Fibroblast of pulmonary artery (primary cell): ENCODE measurements around the gene PTPRM.

Source experiments
- DNase-seq: peaks from one replicate; pipeline ENCODE4 v3.0.0-alpha.2; 2010; ENCODE audit warnings: low read depth
- H3K4me3 ChIP-seq: replicated peaks from 2 replicates; pipeline ENCODE4 v1.5.1; 2011; ENCODE audit warnings: low read depth, mild to moderate bottlenecking, control low read depth, low read length, moderate library complexity
- TF ChIP-seq, protein P1 (sequence below): IDR thresholded peaks from 2 replicates; pipeline ENCODE4 v1.5.1; 2011; ENCODE audit warnings: mild to moderate bottlenecking, control low read depth, low read length, inconsistent platforms; ENCODE audit errors: missing control alignments

PTPRM gene

DNA sequence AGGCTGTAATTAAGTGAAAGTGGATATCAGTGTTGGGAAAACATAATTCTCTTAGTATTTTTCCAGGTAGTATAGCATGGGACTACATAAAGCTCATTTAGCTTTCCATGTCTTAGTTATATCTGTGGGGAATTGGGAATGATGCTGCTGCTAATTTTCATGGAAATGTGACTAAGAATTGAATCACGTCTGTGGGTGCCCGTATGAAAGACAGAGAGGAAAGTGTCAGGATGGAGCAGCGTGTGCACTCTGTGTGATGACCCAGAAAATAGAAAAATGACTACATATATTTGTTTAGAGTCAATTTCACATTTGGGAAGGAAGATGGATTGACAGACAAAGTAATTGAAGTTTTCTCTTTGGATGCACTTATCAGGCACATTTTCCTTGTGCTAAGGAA lies 212.1 kb downstream of the PTPRM start:
- H3K4me3 ChIP-seq: no peak overlapping the region
- DNase-seq: no peak
- TF ChIP-seq, protein P1, sequence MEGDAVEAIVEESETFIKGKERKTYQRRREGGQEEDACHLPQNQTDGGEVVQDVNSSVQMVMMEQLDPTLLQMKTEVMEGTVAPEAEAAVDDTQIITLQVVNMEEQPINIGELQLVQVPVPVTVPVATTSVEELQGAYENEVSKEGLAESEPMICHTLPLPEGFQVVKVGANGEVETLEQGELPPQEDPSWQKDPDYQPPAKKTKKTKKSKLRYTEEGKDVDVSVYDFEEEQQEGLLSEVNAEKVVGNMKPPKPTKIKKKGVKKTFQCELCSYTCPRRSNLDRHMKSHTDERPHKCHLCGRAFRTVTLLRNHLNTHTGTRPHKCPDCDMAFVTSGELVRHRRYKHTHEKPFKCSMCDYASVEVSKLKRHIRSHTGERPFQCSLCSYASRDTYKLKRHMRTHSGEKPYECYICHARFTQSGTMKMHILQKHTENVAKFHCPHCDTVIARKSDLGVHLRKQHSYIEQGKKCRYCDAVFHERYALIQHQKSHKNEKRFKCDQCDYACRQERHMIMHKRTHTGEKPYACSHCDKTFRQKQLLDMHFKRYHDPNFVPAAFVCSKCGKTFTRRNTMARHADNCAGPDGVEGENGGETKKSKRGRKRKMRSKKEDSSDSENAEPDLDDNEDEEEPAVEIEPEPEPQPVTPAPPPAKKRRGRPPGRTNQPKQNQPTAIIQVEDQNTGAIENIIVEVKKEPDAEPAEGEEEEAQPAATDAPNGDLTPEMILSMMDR: no peak

DNA sequence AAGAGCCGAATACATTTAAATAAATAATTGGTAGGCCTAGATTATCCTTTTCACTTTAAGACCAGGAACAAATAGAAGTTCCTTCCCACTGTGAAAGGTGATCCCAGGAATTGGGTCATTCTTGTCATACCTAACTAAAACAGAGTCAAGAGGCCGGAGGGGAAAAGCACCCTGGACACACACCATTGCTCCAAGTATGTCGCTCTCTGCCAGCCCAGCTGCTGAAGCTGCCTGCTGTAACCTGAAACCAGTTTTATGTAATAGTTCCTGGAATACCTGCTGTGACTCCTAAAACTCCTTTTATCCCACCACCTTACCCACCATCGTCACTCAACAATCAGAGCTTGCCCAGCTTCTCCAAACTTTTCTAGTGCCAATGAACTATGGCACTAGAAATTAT lies 217.1 kb downstream of the PTPRM start:
- DNase-seq: no peak
- TF ChIP-seq, protein P1: no peak
- H3K4me3 ChIP-seq: no peak overlapping the region

DNA sequence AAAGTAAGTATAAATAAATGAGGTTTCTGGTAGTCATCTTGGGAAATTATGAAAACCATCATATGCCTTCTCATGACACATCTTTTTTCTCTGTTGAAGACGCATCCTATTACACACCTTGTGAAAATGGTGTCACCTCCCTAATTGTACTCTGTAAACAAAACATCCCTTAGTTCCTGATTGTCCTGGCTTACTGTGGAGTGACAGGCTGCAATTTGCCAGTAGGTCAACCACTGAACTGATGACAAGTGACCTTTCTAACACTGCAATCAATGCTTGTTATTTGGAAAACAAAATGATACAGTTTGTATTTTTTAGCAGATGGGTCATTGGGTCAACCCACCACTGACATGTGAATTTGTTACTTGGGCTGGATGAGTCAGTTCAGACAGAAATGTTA lies 219.5 kb downstream of the PTPRM start:
- no peak overlapping the region for H3K4me3 ChIP-seq
- no peak for DNase-seq
- TF ChIP-seq, protein P1: no peak

DNA sequence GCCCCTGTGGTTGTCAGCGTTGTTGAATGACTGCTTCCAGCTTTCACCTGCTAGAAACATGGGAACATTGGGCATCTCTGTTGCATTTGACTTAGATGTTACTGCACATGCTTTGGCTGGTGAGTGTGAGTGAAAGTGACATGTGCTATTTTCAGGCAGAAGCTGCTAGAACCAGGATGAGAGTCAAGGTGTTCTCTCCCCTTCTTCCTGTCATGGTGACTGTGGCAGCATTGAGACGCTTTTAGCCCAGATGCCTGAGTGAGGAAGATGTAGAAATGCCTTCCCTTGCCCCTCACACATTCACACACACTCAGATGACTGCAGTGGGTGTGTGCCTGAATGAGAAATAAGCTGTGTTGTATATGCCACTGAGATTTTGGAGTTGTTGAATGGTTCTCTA lies 220.2 kb downstream of the PTPRM start:
- TF ChIP-seq, protein P1: no peak
- H3K4me3 ChIP-seq: no peak overlapping the region
- no peak for DNase-seq

DNA sequence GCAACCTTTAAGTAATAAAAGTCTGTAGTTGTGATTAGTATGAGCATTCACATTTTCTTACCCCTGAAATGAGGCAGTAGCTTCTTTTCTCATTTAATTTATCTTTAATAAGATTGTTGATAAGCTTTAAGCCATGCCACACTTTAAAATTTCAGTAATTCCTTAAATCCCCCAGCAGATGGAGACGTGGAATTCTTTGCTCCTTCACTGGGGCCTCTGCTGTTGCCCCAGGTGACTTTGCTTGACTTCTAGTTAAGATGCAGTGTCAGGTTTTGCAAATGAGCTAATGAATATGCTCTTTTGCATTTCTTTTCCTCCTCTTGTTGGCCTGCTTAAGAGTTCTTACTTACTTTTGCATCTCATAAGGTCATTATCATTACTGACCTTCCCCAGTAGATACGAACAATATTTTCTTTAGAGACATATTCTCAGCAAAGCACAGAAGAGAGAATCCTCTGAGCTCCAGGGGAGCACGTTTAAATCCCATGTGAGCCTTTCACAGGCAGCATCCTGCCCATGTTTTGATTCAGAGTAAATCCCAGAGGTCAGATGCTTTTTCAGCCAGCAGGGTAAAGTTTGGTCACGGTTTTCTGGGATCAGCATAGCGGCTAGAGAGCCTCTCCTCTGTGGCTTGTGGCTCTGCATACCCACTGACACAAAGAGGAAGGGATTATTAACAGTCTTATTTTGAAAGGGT lies 222.9 kb downstream of the PTPRM start:
- DNase-seq: peak; percentile 64
- no peak overlapping the region for H3K4me3 ChIP-seq

GRCh38 chr18:7793100-7793499 lies 226.0 kb downstream of the PTPRM start:
- TF ChIP-seq, protein P1: no peak
- H3K4me3 ChIP-seq: no peak overlapping the region
- DNase-seq: no peak

More for the DNA sequence above, 222.9 kb downstream of the PTPRM start:
- TF ChIP-seq, protein P1: peak; percentile 60

GRCh38 chr18:7803956-7804469 lies 236.9 kb downstream of the PTPRM start:
- TF ChIP-seq, protein P1: no peak
- no peak for DNase-seq
- no peak overlapping the region for H3K4me3 ChIP-seq
